GM12892 (cell line): Measurements from ENCODE around the gene COL4A1.

Source experiments
- POLR2A ChIP-seq: IDR thresholded peaks from 2 replicates; pipeline ENCODE4 v1.6.1; 2011; ENCODE audit warnings: low read depth, low read length, control low read depth
- POLR2AphosphoS5 ChIP-seq: IDR thresholded peaks from 2 replicates; pipeline ENCODE4 v1.6.1; 2011; ENCODE audit warnings: low read depth, low read length, control low read depth

DNA sequence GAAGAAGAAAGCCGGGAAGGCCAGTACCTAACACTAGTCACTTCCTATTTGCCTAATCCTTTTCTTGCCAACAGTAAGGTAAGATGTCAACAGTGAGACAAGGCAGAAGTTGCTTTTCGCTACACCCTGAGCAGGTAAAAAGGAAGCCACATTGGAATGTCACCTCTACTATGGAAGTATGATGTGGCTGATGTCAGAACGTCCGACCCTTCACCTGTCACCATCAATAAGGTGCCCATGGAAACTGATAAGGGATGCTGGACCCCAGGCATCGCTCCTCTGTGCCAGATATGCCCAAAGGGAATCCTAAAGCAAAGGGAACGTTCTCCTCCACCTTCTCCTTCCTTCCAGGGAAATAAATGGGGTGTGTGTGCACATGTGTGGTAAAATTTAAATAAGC is 34.3 kb downstream of the COL4A1 start:
- no peak for TF ChIP-seq POLR2A
- TF ChIP-seq POLR2AphosphoS5, result no peak
